ENCODE results near the gene MYO5B.

MYO5B gene

GRCh38 chr18:49880661-49881060 lies 314.3 kb downstream of the MYO5B start:
- no peak for DNase-seq (ENCODE audit: low spot score)

GRCh38 chr18:49879271-49879580 lies 315.7 kb downstream of the MYO5B start:
- DNase-seq (ENCODE audit: low spot score), result no peak

DNA sequence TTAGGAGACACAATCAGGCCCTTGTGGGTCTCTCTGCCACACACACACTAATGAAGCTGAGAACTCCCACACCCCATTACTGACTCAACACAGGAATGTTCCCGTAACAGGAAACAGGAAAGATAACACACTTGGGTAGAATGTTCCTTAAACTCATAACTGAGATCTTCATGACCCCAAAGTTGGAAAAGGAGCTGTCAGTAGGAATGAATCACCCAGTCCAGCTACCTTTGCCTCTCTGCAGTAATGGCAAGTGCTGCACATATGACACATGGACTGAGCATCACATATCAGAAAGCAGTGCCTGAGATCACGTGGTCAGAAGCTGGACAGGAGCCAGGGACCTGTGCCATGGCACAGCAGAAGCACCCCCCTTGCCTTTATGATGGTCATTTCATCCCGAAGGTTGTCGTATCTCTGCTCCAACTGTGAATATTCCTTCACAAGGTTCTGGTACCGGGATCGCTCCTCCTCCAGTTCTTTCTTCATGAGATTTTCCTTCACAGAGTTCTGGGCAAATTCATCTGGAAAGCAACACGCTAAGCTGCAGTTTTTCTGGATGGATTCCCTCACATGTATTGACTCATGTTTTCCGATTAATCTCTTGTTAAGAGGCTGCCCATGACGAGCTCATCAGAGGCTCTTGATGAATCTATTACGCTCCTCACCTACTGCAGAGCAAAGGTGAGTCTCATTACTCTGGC lies 316.2 kb downstream of the MYO5B start:
- peak; percentile 57 for DNase-seq (ENCODE audit: low spot score)

- DNase-seq (ENCODE audit: low spot score), result no peak
Observed at GRCh38 chr18:49878015-49878414, 316.9 kb downstream of the MYO5B start.

GRCh38 chr18:49876536-49876935 lies 318.4 kb downstream of the MYO5B start:
- no peak for DNase-seq (ENCODE audit: low spot score)

DNA sequence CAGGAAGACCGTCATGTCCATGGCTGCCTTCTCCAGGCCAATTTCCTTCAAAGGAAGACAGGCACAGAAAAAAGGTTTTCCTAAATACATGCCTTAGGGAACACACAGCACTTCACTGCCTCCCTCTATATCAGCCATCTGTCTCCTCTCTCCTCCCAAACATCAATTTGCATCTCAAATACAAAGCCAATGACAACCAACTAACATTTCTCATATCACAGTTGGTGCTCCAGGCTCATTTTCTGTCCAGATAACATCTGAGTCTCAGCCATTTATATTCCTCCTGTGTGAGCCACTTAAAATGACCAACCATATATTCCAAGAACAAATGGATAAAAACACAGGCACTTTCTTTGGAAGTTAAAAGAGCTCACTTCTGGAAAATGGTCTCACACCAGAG lies 319.2 kb downstream of the MYO5B start:
- DNase-seq (ENCODE audit: low spot score), result no peak

DNA sequence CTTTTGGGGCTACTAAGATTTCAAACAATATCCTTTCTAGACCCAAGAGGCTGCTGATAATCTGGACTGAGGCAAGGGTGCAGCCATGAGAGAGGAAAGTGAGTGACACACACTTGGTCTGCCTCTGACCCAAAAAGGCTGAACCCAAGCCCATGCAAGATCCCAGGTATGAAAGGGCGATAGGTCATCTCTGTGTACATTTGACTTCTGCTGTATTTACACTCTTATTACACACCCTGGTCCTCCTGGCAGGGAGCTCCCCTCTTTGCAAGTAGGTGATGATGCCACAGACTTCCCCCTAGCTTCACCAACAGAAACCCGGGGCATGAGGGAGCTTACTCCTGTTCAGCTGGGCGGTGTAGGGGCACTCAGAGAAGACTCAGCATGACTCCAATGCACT lies 319.8 kb downstream of the MYO5B start:
- DNase-seq (ENCODE audit: low spot score), result no peak

DNA sequence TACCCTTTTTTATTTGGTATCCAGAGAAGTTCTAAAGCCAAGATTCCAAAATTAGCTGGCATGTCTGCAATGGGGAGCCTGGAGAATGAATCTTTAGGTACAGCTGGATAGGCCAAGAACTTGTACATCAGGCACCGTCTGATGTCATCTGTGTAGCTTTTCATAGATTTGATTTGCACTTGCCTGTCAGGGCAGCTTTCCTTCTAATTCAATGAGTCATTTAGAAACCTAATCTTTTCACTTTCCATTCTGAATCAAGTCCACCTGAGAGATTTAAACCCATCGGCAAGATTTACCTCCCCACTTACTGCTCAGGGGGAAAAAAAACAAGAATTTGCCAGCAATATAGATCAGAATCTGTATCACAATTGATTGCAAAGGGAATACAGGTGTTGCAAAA lies 320.7 kb downstream of the MYO5B start:
- DNase-seq (ENCODE audit: low spot score), result no peak

GRCh38 chr18:49869354-49869753 lies 325.6 kb downstream of the MYO5B start:
- no peak for DNase-seq (ENCODE audit: low spot score)

- DNase-seq (ENCODE audit: low spot score), result no peak
Observed at GRCh38 chr18:49866680-49867079, 328.3 kb downstream of the MYO5B start.

- no peak for DNase-seq (ENCODE audit: low spot score)
Observed at GRCh38 chr18:49865401-49865800, 329.5 kb downstream of the MYO5B start.

DNA sequence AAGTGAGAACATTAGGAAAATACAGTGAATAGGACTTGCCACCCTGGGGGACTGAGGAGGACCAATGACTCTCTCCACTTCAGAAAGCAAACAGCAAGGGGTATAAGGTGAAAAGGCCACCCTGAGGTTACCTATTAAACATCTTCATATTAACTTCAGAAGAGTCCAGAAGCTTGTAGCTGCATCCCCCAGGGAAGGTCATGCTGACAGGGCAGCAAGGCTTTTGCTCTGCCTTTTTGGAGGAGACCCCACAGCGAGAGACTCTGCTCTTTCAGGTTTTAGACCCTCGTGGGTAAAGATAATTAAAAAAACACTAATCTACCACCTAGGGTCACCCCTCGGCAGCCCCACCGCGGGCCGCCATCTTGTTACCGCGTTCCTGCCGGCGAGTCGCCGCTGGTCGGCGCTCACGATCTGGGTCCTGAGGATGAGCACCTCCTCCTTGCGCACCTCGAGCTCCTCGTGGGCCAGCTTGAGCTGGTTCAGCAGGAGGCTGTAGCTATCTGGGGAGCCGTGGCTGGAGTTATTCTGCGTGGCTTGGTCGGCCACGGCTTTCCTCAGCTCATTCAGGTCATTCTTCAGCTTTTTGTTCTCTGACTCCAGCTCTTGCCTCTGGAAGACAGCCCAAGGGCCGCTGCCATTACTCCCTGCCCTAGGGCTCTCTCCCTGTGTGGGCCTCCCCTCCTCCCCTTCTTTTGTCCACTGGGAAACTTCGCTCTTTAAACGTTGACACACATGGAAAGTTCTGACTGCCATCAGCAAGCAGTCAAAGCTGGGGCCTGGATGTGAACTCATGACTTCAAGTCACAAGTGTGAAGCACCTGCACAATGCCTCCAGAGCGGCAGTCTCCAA lies 331.0 kb downstream of the MYO5B start:
- no peak for DNase-seq (ENCODE audit: low spot score)

GRCh38 chr18:49862656-49863385 lies 332.1 kb downstream of the MYO5B start:
- no peak for DNase-seq (ENCODE audit: low spot score)

GRCh38 chr18:49861659-49862058 lies 333.3 kb downstream of the MYO5B start:
- peak; percentile 29 for DNase-seq (ENCODE audit: low spot score)

DNA sequence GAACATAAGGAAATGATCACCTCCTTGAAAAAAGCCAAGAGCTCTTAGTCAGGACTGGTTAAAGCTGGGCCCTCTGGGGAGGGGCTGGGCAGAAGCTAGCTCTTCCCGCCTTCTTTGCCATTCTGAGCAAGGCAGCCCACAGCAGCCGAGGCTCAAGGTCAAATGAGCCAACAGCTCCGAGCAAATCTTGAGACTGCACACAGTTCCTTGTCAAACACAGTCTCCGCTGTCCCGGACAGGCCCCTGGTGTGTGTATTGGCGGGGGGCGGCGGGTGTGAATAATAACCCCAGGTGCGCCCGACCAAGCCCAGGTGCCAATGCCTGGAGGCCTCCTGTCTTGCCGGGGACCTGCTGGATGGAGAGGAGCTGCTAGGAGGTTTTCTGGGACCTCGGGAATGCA lies 335.2 kb downstream of the MYO5B start:
- DNase-seq (ENCODE audit: low spot score), result no peak

DNA sequence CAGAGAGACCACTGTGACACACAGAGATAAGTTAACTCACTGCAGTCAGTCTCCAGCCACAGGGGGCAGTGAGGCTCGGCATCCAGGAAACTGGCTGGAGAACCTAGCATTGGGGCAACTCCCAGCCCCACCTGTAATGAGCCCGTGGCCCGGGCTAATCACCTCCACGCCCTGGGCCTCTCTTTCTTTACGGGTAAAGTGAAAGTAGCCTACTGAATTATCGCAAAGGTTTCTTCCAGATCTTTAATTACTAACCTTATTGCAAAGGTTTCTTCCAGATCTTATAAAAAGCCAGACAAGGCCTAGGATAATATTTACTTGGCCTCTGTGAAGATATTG lies 336.0 kb downstream of the MYO5B start:
- DNase-seq (ENCODE audit: low spot score), result no peak

GRCh38 chr18:49858309-49859020 lies 336.5 kb downstream of the MYO5B start:
- peak; percentile 88 for DNase-seq (ENCODE audit: low spot score)

- no peak for DNase-seq (ENCODE audit: low spot score)
Observed at GRCh38 chr18:49857708-49858107, 337.2 kb downstream of the MYO5B start.

DNA sequence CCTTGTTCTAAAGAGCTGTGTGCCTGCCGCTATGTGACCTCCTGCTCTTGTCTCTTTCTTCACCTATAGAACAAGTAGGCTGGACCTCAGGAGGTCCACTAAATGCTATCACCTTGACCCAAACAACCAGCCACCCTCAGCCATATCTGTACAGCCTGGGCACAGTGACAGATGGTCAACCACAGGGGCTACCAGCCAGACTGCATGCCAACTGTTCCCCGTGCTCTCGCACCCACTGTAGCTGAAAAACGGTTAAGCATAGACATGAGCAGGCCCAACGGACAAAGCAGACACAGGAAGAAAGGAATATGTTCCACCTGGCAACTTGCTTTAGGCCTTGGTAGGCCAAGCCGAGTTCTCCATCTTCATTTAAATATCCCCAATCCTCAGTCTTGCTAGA lies 338.5 kb downstream of the MYO5B start:
- no peak for DNase-seq (ENCODE audit: low spot score)

GRCh38 chr18:49855711-49856415 lies 339.1 kb downstream of the MYO5B start:
- no peak for DNase-seq (ENCODE audit: low spot score)

GRCh38 chr18:49854681-49855080 lies 340.3 kb downstream of the MYO5B start:
- peak; percentile 53 for DNase-seq (ENCODE audit: low spot score)

- no peak for DNase-seq (ENCODE audit: low spot score)
Observed at GRCh38 chr18:49853436-49853835, 341.5 kb downstream of the MYO5B start.
